IMR-90 (cell line): ENCODE data around the gene LHFPL3. TPM values are rescaled to one million over a fixed set of nuclear protein-coding genes. Genes with fewer than 3 reads are reported as not detected.

Source experiments
- ATAC-seq: fragments of 200-7000 bp; cut with Tn5 transposase; 2 replicates; pipeline ENCODE4 v1.9.1; 2020; ENCODE audit warnings: low read depth, mild to moderate bottlenecking, moderate library complexity
- BruUV-seq: library from RNA; stranded (reverse); fragments of 400-500 nt; replicated peaks from 2 replicates; lab custom pipeline; 2021; lab: Mats Ljungman, UMichigan
- CTCF ChIA-PET: fragments of 300-600 bp; formaldehyde crosslinking; extraction: SDS; loops from one replicate; lab custom pipeline; 2021; ENCODE audit warnings: antibody characterized with exemption; lab: Yijun Ruan, JAX
- POLR2A ChIA-PET: fragments of 300-600 bp; sonication (Branson Sonifier 250); formaldehyde crosslinking; loops from one replicate; lab custom pipeline; 2022; ENCODE audit warnings: antibody characterized with exemption; ENCODE audit not compliant: unreplicated experiment; lab: Charles Lee
- DNase-seq: peaks from one replicate; pipeline ENCODE4 v3.0.0; 2013
- H2AFZ ChIP-seq: replicated peaks from 2 replicates; pipeline ENCODE3; 2013; ENCODE audit warnings: low read length, mild to moderate bottlenecking; ENCODE audit not compliant: poor library complexity
- H2AK5ac ChIP-seq: 2 replicates; pipeline ENCODE4 v1.6.1; 2013; ENCODE audit warnings: low read depth, low read length, inconsistent platforms
- H2AK9ac ChIP-seq: replicated peaks from 2 replicates; pipeline ENCODE3; 2013; ENCODE audit warnings: mild to moderate bottlenecking, low read depth, low read length, moderate library complexity; ENCODE audit not compliant: poor library complexity
- H2BK120ac ChIP-seq: 2 replicates; pipeline ENCODE4 v1.6.1; 2013; ENCODE audit warnings: low read depth, low read length, inconsistent platforms
- H2BK15ac ChIP-seq: 3 replicates; pipeline ENCODE4 v1.6.1; 2013; ENCODE audit warnings: low read depth, low read length, inconsistent platforms
- H2BK20ac ChIP-seq: 2 replicates; pipeline ENCODE4 v1.6.1; 2013; ENCODE audit warnings: low read depth, mild to moderate bottlenecking, inconsistent platforms, low read length, moderate library complexity
- H2BK5ac ChIP-seq: 2 replicates; pipeline ENCODE4 v1.6.1; 2013; ENCODE audit warnings: mild to moderate bottlenecking, low read depth, low read length, inconsistent platforms; ENCODE audit not compliant: poor library complexity, severe bottlenecking
- H3K14ac ChIP-seq: replicated peaks from 2 replicates; pipeline ENCODE4 v1.6.1; 2013; ENCODE audit warnings: low read depth, low read length, inconsistent platforms
- H3K18ac ChIP-seq: 2 replicates; pipeline ENCODE4 v1.6.1; 2013; ENCODE audit warnings: low read depth, low read length, control low read depth
- H3K23ac ChIP-seq: 2 replicates; pipeline ENCODE4 v1.6.1; 2013; ENCODE audit warnings: low read depth, low read length, inconsistent platforms
- H3K27ac ChIP-seq: 2 replicates; pipeline ENCODE4 v1.5.1; 2013; ENCODE audit warnings: mild to moderate bottlenecking, control low read depth, low read length; ENCODE audit not compliant: insufficient read depth
- H3K27me3 ChIP-seq: 2 replicates; pipeline ENCODE4 v1.6.1; 2013; ENCODE audit warnings: low read length; ENCODE audit not compliant: control insufficient read depth, insufficient read depth
- H3K36me3 ChIP-seq: 2 replicates; pipeline ENCODE4 v1.6.1; 2013; ENCODE audit warnings: low read length, mixed read lengths; ENCODE audit not compliant: control insufficient read depth, insufficient read depth
- H3K4ac ChIP-seq: 2 replicates; pipeline ENCODE4 v1.6.1; 2013; ENCODE audit warnings: low read depth, low read length, inconsistent platforms
- H3K4me1 ChIP-seq: 2 replicates; pipeline ENCODE4 v1.6.1; 2013; ENCODE audit warnings: low read length, mixed read lengths; ENCODE audit not compliant: control insufficient read depth, insufficient read depth
- H3K4me2 ChIP-seq: 2 replicates; pipeline ENCODE4 v1.6.1; 2013; ENCODE audit warnings: low read depth, mild to moderate bottlenecking, control low read depth, low read length, moderate library complexity
- H3K4me3 ChIP-seq: 2 replicates; pipeline ENCODE4 v1.5.1; 2013; ENCODE audit warnings: low read depth, mild to moderate bottlenecking, control low read depth, low read length, moderate library complexity; ENCODE audit not compliant: insufficient read depth
- H3K56ac ChIP-seq: 2 replicates; pipeline ENCODE4 v1.6.1; 2013; ENCODE audit warnings: low read length, inconsistent platforms; ENCODE audit not compliant: insufficient read depth; ENCODE audit errors: extremely low read depth
- H3K79me1 ChIP-seq, 2 experiments: 2 replicates each; pipeline ENCODE4 v1.6.1; 2013; ENCODE audit warnings: low read length in 2 of 2, inconsistent platforms in 1 of 2, low read depth in 1 of 2
- H3K9ac ChIP-seq: 2 replicates; pipeline ENCODE4 v1.6.1; 2013; ENCODE audit warnings: low read depth, low read length, control low read depth
- H3K9me1 ChIP-seq: 2 replicates; pipeline ENCODE4 v1.6.1; 2013; ENCODE audit warnings: low read length, inconsistent platforms; ENCODE audit not compliant: insufficient read depth
- H3K9me3 ChIP-seq: 2 replicates; pipeline ENCODE4 v1.6.1; 2013; ENCODE audit warnings: low read length; ENCODE audit not compliant: control insufficient read depth, insufficient read depth
- H4K20me1 ChIP-seq: 2 replicates; pipeline ENCODE4 v1.6.1; 2013; ENCODE audit warnings: low read length, inconsistent platforms; ENCODE audit not compliant: insufficient read depth
- H4K5ac ChIP-seq: 2 replicates; pipeline ENCODE4 v1.6.1; 2013; ENCODE audit warnings: mild to moderate bottlenecking, low read depth, low read length, control low read depth
- H4K8ac ChIP-seq, 2 experiments: 2 replicates each; pipeline ENCODE4 v1.6.1; 2013; ENCODE audit warnings: low read depth in 2 of 2, low read length in 2 of 2, control low read depth in 1 of 2, inconsistent platforms in 1 of 2
- H4K91ac ChIP-seq: 2 replicates; pipeline ENCODE4 v1.6.1; 2013; ENCODE audit warnings: low read depth, low read length, inconsistent platforms; ENCODE audit not compliant: insufficient read depth
- BHLHE40 ChIP-seq: fragments of 150-350 bp; IDR thresholded peaks from 2 replicates; pipeline ENCODE4 v1.6.1; 2016; ENCODE audit warnings: mild to moderate bottlenecking, low read depth, low read length
- CEBPB ChIP-seq: IDR thresholded peaks from 2 replicates; pipeline ENCODE4 v1.6.1; 2012; ENCODE audit warnings: low read depth, low read length, improper control_type of control experiment
- CHD1 ChIP-seq: IDR thresholded peaks from 2 replicates; pipeline ENCODE4 v1.6.1; 2012; ENCODE audit warnings: low read depth, low read length, improper control_type of control experiment
- CTCF ChIP-seq: conservative IDR thresholded peaks from 2 replicates; pipeline ENCODE4 v1.5.1; 2012; ENCODE audit warnings: mild to moderate bottlenecking, low read depth, low read length, improper control_type of control experiment
- FOS ChIP-seq: fragments of 150-350 bp; IDR thresholded peaks from 2 replicates; pipeline ENCODE4 v1.6.1; 2016; ENCODE audit warnings: low read depth, low read length
- MAFK ChIP-seq: IDR thresholded peaks from 2 replicates; pipeline ENCODE4 v1.6.1; 2012; ENCODE audit warnings: low read depth, low read length, improper control_type of control experiment
- MAZ ChIP-seq: IDR thresholded peaks from 2 replicates; pipeline ENCODE4 v1.6.1; 2012; ENCODE audit warnings: low read depth, mild to moderate bottlenecking, low read length, improper control_type of control experiment, moderate library complexity, borderline replicate concordance
- MXI1 ChIP-seq: IDR thresholded peaks from 2 replicates; pipeline ENCODE4 v1.6.1; 2012; ENCODE audit warnings: low read depth, mild to moderate bottlenecking, low read length, moderate library complexity, borderline replicate concordance
- NFE2L2 ChIP-seq: fragments of 150-350 bp; IDR thresholded peaks from 2 replicates; pipeline ENCODE4 v1.6.1; 2016; ENCODE audit warnings: low read depth, mild to moderate bottlenecking, low read length
- POLR2A ChIP-seq: IDR thresholded peaks from 2 replicates; pipeline ENCODE4 v1.6.1; 2012; ENCODE audit warnings: mild to moderate bottlenecking, low read depth, low read length
- RAD21 ChIP-seq: IDR thresholded peaks from 2 replicates; pipeline ENCODE4 v1.6.1; 2012; ENCODE audit warnings: low read length, improper control_type of control experiment
- RCOR1 ChIP-seq: IDR thresholded peaks from 2 replicates; pipeline ENCODE4 v1.6.1; 2012; ENCODE audit warnings: mild to moderate bottlenecking, low read length, improper control_type of control experiment; ENCODE audit not compliant: insufficient replicate concordance
- RFX5 ChIP-seq: IDR thresholded peaks from 2 replicates; pipeline ENCODE4 v1.8.0; 2012; ENCODE audit warnings: low read depth, mild to moderate bottlenecking, low read length, moderate library complexity
- SMC3 ChIP-seq: fragments of 150-350 bp; IDR thresholded peaks from 2 replicates; pipeline ENCODE4 v1.6.1; 2016; ENCODE audit warnings: low read depth, mild to moderate bottlenecking, antibody characterized with exemption, low read length, moderate library complexity
- USF2 ChIP-seq: fragments of 150-350 bp; IDR thresholded peaks from 2 replicates; pipeline ENCODE4 v1.6.1; 2017; ENCODE audit warnings: mild to moderate bottlenecking, antibody characterized with exemption, low read length, low read depth
- WGBS, 2 experiments: methylation state at CpG; one replicate each; pipeline versions ENCODE4 v1.1.5 to v1.1.7; 2013; ENCODE audit warnings: missing lambda C conversion rate in 2 of 2; ENCODE audit not compliant: insufficient read length in 1 of 2; ENCODE audit errors: extremely low coverage in 2 of 2; 5-methylcytosine and 5-hydroxymethylcytosine counted together
- dilution Hi-C: fragments of 300-500 bp; cut with HindIII; formaldehyde crosslinking; loops from one replicate; pipeline ENCODE4 v1.14.3; 2018; ENCODE audit warnings: low sequenced_read_pairs; ENCODE audit not compliant: unreplicated experiment
- in situ Hi-C: fragments of 300-500 bp; cut with MboI; formaldehyde crosslinking; loops from 3 replicates; pipeline ENCODE4 v1.14.3; 2019; ENCODE audit warnings: low sequenced_read_pairs, inconsistent platforms, mixed read lengths
- intact Hi-C: fragments of 100-400 bp; cut with micrococcal nuclease; formaldehyde crosslinking; loops from 2 replicates; pipeline ENCODE4 v1.10.0; 2022
- polyA plus RNA-seq, 3 experiments: library from polyadenylated mRNA; depleted of rRNA; stranded (reverse); fragments of >200 nt; gene quantifications; 2 replicates each; pipeline ENCODE4 v1.2.3, GENCODE V29; 2012; ENCODE audit warnings: low replicate concordance in 1 of 3
- total RNA-seq: library from RNA; depleted of rRNA; stranded (reverse); fragments of >200 nt; gene quantifications from 2 replicates; pipeline ENCODE4 v1.2.3, GENCODE V29; 2012
- TF ChIP-seq, protein P1 (sequence below): fragments of 150-350 bp; IDR thresholded peaks from 2 replicates; pipeline ENCODE4 v1.6.1; 2016; ENCODE audit warnings: low read depth, mild to moderate bottlenecking, low read length, moderate library complexity, borderline replicate concordance

LHFPL3 gene
- total and polyA plus RNA-seq, 2 of the 4 experiments (the other 2 are of a cell fraction) = not detected

- Histone ChIP-seq H3K9me1 (no peaks in the 10 kb centered on the region), H3K56ac (no peak overlapping the region), H3K9me3 (peaks cover 6% of the 10 kb centered on the region; the same call in 1 of the 2 replicates), H2BK20ac (no peak overlapping the region), H4K8ac (no peak overlapping the region), H3K4ac (no peak overlapping the region), H2AK9ac (no peak overlapping the region), H4K5ac (no peak overlapping the region), H2BK15ac (no peak overlapping the region), H4K20me1 (no peaks in the 10 kb centered on the region), H3K4me1 (no peaks in the 10 kb centered on the region), H2BK120ac (no peak overlapping the region), H3K27me3 (no peaks in the 10 kb centered on the region), H3K18ac (no peak overlapping the region), H2BK5ac (no peak overlapping the region), H3K79me1 (no peaks in the 10 kb centered on the region), H3K27ac (no peak overlapping the region), H3K23ac (no peak overlapping the region), H3K4me3 (no peak overlapping the region), H2AK5ac (no peak overlapping the region), H3K9ac (no peak overlapping the region), H3K4me2 (no peak overlapping the region), H3K14ac (no peak overlapping the region), H4K91ac (no peak overlapping the region), H2AFZ (no peak overlapping the region), H3K36me3 (no peaks in the 10 kb centered on the region)
- intact Hi-C loops (no loop called here), dilution Hi-C loops (no loop called here), in situ Hi-C loops (no loop called here)
- TF ChIP-seq BHLHE40 (no peak), NFE2L2 (no peak), MAFK (no peak), RAD21 (no peak), MXI1 (no peak), POLR2A (no peak), SMC3 (no peak), CEBPB (no peak), MAZ (no peak), USF2 (no peak), CHD1 (no peak), FOS (no peak), CTCF (no peak), RCOR1 (no peak), RFX5 (no peak)
- TF ChIP-seq, protein P1, sequence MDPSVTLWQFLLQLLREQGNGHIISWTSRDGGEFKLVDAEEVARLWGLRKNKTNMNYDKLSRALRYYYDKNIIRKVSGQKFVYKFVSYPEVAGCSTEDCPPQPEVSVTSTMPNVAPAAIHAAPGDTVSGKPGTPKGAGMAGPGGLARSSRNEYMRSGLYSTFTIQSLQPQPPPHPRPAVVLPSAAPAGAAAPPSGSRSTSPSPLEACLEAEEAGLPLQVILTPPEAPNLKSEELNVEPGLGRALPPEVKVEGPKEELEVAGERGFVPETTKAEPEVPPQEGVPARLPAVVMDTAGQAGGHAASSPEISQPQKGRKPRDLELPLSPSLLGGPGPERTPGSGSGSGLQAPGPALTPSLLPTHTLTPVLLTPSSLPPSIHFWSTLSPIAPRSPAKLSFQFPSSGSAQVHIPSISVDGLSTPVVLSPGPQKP = no peak
- BruUV-seq = no TSS peak
- no peak for DNase-seq
- POLR2A ChIA-PET = no interaction called here
- WGBS, 2 experiments = no CpG with 5 or more reads among the region's 3 CpGs
- no peak for ATAC-seq
- CTCF ChIA-PET = no interaction called here
These were observed 152.1 kb downstream of the LHFPL3 start for GRCh38 chr7:104480529-104480928.
